Occipital lobe (tissue), 2 donors: Measurements from ENCODE around the gene HBQ1. TPM values are rescaled to one million over a fixed set of nuclear protein-coding genes. Genes with fewer than 3 reads are reported as not detected.
"Not testable (repeated sequence)": the region's sequence is repeated elsewhere in the genome, so short reads cannot be mapped to it uniquely, and the experiment has no call there.

Experiments used
- DNase-seq: peaks from one replicate; lab custom pipeline; 2025; lab: John Stamatoyannopoulos, UW
- total RNA-seq: library from RNA; depleted of rRNA; stranded (reverse); fragments of >200 nt; gene quantifications from one replicate; pipeline ENCODE4 v1.2.3, GENCODE V29; 2014

The HBQ1 gene
- total RNA-seq, 1 donor from 2014 or later = 5.3 TPM

- no peak for DNase-seq
These were observed 19.5 kb upstream of the HBQ1 start for GRCh38 chr16:160691-161190.

GRCh38 chr16:162271-162991 lies 17.8 kb upstream of the HBQ1 start:
- no peak for DNase-seq

GRCh38 chr16:163139-163538 lies 17.1 kb upstream of the HBQ1 start:
- not testable (repeated sequence) for DNase-seq

- DNase-seq = not testable (repeated sequence)
These were observed 16.6 kb upstream of the HBQ1 start for GRCh38 chr16:163696-164095.

- not testable (repeated sequence) for DNase-seq
These were observed 16.0 kb upstream of the HBQ1 start for GRCh38 chr16:164134-164823.

- DNase-seq = no peak
These were observed 15.3 kb upstream of the HBQ1 start for GRCh38 chr16:164827-165538.

- DNase-seq = no peak
These were observed 14.5 kb upstream of the HBQ1 start, which contains the start of gene HBM for GRCh38 chr16:165539-166374. TSS of gene HBM (plus strand) at chr16:165978. CDS start at chr16:165998, 20 bp downstream.

- DNase-seq = no peak
These were observed 13.7 kb upstream of the HBQ1 start for GRCh38 chr16:166375-167121.

GRCh38 chr16:167122-167690 lies 13.1 kb upstream of the HBQ1 start:
- DNase-seq = no peak

- DNase-seq = no peak
These were observed 11.8 kb upstream of the HBQ1 start for GRCh38 chr16:168424-168823.

GRCh38 chr16:169014-169413 lies 11.2 kb upstream of the HBQ1 start:
- DNase-seq = no peak

- DNase-seq = not testable (repeated sequence)
These were observed 10.2 kb upstream of the HBQ1 start for GRCh38 chr16:170088-170507.

GRCh38 chr16:170788-171187 lies 9.5 kb upstream of the HBQ1 start:
- no peak for DNase-seq

GRCh38 chr16:172374-172941 lies 7.8 kb upstream of the HBQ1 start, which contains the start of gene HBA2:
TSS of gene HBA2 (plus strand) at chr16:172876. CDS start at chr16:172913, 37 bp downstream.
- DNase-seq = not testable (repeated sequence)

- not testable (repeated sequence) for DNase-seq
These were observed 6.9 kb upstream of the HBQ1 start for GRCh38 chr16:173211-173854.

- DNase-seq = not testable (repeated sequence)
These were observed 6.1 kb upstream of the HBQ1 start for GRCh38 chr16:173928-174769.

GRCh38 chr16:175011-175949 lies 5.0 kb upstream of the HBQ1 start:
- DNase-seq = no peak
